Esophagus muscularis mucosa (tissue), 4 donors: ENCODE measurements around the gene ARAF. TPM values are rescaled to one million over a fixed set of nuclear protein-coding genes. Genes with fewer than 3 reads are reported as not detected.

Experiments used
- DNase-seq: peaks from one replicate; pipeline ENCODE4 v3.0.0-alpha.2; 2017; ENCODE audit errors: extremely low spot score
- H3K27ac ChIP-seq, 4 donors: fragments of 200-600 bp; sonication (generic); replicated peaks in 1 of 4; 1 replicate in 3 of 4; 2 replicates in 1 of 4; pipeline ENCODE4 v1.5.1; 2016 to 2019; ENCODE audit warnings: mild to moderate bottlenecking in 1 of 4
- H3K27me3 ChIP-seq, 4 donors: fragments of 200-600 bp; sonication (generic); one replicate each; pipeline versions ENCODE4 v1.5.1 to v1.6.0; 2016 to 2019
- H3K36me3 ChIP-seq, 4 donors: fragments of 200-600 bp; sonication (generic); one replicate each; pipeline ENCODE4 v1.5.1; 2016 to 2019
- H3K4me1 ChIP-seq, 4 donors: fragments of 200-600 bp; sonication (generic); one replicate each; pipeline ENCODE4 v1.5.1; 2016 to 2019
- H3K4me3 ChIP-seq, 4 donors: fragments of 200-600 bp; sonication (generic); 1 replicate in 2 of 4; 2 replicates in 2 of 4; pipeline ENCODE4 v1.5.1; 2016 to 2019; ENCODE audit warnings: mild to moderate bottlenecking in 4 of 4, moderate library complexity in 1 of 4
- H3K9me3 ChIP-seq, 4 donors: fragments of 200-600 bp; sonication (generic); 1 replicate in 3 of 4; 2 replicates in 1 of 4; pipeline ENCODE4 v1.5.1; 2016 to 2019
- EP300 ChIP-seq: sonication (generic); formaldehyde crosslinking; IDR thresholded peaks from one replicate; pipeline ENCODE4 v1.6.1; 2017; ENCODE audit warnings: antibody characterized with exemption
- POLR2A ChIP-seq: fragments of 450-650 bp; IDR thresholded peaks from one replicate; pipeline ENCODE4 v1.6.1; 2017; ENCODE audit warnings: antibody characterized with exemption, moderate library complexity, mild to moderate bottlenecking, low read depth
- POLR2AphosphoS5 ChIP-seq, 2 donors: sonication (generic); formaldehyde crosslinking; IDR thresholded peaks; one replicate each; pipeline ENCODE4 v1.6.1; 2017; ENCODE audit warnings: antibody characterized with exemption in 2 of 2
- WGBS: methylation state at CpG from one replicate; pipeline ENCODE4 v1.1.5; 2018; 5-methylcytosine and 5-hydroxymethylcytosine counted together
- intact Hi-C: fragments of 100-400 bp; cut with DNase I; formaldehyde crosslinking; loops from one replicate; pipeline ENCODE4 v1.15.1; 2023
- total RNA-seq, 4 donors: library from RNA; depleted of rRNA; stranded (reverse); fragments of >200 nt; gene quantifications; one replicate each; pipeline versions ENCODE4 v1.1.0 to v1.2.1, GENCODE V29; 2016
- TF ChIP-seq, protein P1 (sequence below), 3 experiments: fragments of 200-600 bp in 2 of 3; fragments of 450-650 bp in 1 of 3; sonication (generic) in 2 of 3; IDR thresholded peaks; one replicate each; pipeline ENCODE4 v1.5.1; 2017 to 2019; ENCODE audit warnings: antibody characterized with exemption in 3 of 3, mild to moderate bottlenecking in 2 of 3, moderate library complexity in 1 of 3

ARAF gene
- total RNA-seq, 4 donors from 2014 or later = 39.3 to 49.6 (median 42.8) TPM

DNA sequence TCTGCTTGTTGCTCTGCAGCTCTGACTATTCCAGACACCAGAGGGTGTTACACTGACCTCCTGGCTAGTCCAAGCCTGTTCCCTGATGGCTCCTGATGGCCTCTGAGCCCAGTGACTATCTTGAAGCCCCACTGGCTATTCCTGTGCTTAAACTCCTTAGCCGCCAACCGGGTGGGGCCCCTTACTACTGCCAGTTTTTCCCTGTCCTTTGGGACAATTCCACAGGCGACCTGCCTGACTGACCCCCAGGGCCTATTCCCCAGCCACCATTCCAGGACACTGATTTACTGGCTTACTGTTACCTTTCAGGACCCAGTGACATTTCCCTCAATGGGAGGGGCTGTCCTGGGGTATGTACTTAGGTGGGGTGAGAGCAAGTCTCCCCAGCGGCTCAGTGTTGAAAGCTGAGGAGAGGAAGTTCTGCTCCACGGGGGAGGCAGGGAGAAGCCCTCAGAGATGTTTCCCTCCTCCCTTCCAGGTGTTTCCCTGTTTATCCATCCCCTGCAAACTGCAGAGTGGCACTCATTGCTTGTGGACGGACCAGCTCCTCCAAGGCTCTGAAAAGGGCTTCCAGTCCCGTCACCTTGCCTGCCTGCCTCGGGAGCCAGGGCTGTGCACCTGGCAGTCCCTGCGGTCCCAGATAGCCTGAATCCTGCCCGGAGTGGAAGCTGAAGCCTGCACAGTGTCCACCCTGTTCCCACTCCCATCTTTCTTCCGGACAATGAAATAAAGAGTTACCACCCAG, 25.2 kb downstream of the ARAF start:
- no peak for TF ChIP-seq POLR2A
- TF ChIP-seq, protein P1, sequence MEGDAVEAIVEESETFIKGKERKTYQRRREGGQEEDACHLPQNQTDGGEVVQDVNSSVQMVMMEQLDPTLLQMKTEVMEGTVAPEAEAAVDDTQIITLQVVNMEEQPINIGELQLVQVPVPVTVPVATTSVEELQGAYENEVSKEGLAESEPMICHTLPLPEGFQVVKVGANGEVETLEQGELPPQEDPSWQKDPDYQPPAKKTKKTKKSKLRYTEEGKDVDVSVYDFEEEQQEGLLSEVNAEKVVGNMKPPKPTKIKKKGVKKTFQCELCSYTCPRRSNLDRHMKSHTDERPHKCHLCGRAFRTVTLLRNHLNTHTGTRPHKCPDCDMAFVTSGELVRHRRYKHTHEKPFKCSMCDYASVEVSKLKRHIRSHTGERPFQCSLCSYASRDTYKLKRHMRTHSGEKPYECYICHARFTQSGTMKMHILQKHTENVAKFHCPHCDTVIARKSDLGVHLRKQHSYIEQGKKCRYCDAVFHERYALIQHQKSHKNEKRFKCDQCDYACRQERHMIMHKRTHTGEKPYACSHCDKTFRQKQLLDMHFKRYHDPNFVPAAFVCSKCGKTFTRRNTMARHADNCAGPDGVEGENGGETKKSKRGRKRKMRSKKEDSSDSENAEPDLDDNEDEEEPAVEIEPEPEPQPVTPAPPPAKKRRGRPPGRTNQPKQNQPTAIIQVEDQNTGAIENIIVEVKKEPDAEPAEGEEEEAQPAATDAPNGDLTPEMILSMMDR (IDR thresholded peaks at IDR 0.05) = no peak
- TF ChIP-seq EP300 = no peak
- TF ChIP-seq POLR2AphosphoS5 (IDR thresholded peaks at IDR 0.05) = no peak
- Histone ChIP-seq H3K4me3 (no peak overlapping the region), H3K27ac (no peak overlapping the region), H3K9me3 (no peaks in the 10 kb centered on the region), H3K36me3 (peaks cover 0 to 16% (median 7%) of the 10 kb centered on the region in 4 donors), H3K27me3 (no peaks in the 10 kb centered on the region), H3K4me1 (peaks cover 0 to 23% (median 18%) of the 10 kb centered on the region in 4 donors)
- no peak for DNase-seq
- intact Hi-C loops = no loop called here
- WGBS = 71% methylated on average over 9 of the region's 11 CpGs

DNA sequence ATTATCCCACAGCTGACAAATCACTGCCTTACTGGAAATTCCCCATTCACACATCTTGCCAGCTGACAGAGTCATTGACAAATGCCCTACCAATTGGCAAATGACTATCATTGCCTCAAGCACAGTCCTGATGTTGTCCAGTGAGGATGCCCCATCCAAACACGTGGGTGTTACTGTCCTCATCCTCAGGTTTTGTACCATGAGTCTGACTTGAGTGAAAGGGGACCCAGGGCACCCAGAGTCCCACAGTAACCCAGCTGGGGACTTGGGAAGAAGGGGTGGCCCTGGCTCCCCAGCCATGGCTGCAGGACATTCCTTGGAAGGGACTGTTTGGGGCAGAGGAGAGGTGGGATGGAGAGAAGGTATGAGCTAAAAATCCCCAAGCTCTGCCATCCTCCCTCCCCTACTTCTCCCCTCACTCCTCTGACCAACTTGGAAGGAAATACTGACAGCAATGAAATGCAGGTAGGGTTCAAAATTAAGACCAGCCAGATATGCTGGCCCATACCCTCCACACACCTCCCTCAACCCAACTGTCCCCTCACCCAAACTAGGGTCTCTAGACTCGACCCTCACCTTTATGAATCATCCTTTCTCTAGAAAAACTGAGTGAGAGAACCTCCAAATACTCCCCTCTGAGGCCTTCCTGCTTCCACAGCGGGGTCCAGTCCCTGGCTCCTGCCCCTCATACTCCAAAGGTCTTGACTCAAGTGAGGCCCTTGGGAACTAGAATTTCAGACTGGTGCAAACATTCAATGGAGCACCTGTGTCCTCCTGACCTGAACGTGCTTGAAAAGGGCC, 26.3 kb downstream of the ARAF start:
- no peak for DNase-seq
- Histone ChIP-seq H3K4me1 (peaks cover 0 to 16% (median 12%) of the 10 kb centered on the region in 4 donors), H3K9me3 (no peaks in the 10 kb centered on the region), H3K27ac (no peak overlapping the region), H3K36me3 (peaks cover 0 to 16% (median 7%) of the 10 kb centered on the region in 4 donors), H3K4me3 (no peak overlapping the region), H3K27me3 (no peaks in the 10 kb centered on the region)
- intact Hi-C loops = no loop called here
- TF ChIP-seq POLR2A = no peak
- TF ChIP-seq POLR2AphosphoS5 (IDR thresholded peaks at IDR 0.05) = no peak
- no peak for TF ChIP-seq EP300
- TF ChIP-seq, protein P1 (IDR thresholded peaks at IDR 0.05) = no peak
- WGBS = 45% methylated on average over 4 of the region's 4 CpGs

DNA sequence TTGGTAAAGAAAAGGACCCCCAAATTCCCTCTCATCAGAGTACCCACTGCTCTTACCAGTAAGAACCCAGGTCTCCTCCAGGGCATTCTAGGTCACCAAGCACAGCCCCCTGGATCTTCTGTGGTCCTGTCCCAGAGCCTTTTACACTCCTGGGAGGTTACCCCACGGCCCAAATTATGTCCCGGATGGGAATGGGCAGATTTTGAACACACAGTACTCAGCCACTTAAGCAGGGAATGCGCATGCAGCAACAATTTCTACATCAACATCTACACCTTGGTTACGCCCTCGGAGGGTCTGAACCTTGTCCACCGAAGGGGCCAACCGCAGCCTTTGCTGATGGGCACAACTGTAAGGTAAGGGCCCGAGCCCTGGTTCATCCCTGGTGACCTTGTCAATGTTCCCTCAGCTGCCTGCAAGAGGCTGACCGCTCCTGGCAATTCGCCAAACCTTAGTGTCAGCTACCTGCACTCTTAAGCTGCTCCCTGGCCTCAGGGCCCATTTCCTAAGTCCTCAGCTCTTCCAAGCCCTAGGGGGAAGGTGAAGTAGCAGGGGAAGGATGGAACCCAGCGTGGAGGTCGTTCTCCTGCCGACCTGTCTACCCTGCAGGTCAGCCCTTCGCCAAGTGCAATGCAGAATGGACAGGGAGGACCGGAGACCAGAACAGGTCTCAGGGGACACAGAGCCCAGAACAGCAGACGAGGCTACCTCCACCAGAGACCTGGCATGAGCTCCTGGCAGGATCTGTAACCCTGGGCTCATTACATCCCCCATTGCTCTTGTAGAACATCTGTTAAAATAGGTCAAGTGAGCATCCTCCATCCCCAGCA, 27.1 kb downstream of the ARAF start:
- peaks cover 0 to 16% (median 7%) of the 10 kb centered on the region in 4 donors for H3K36me3 ChIP-seq
- H3K27me3 ChIP-seq = no peaks in the 10 kb centered on the region
- no peaks in the 10 kb centered on the region for H3K9me3 ChIP-seq
- TF ChIP-seq, protein P1 (IDR thresholded peaks at IDR 0.05) = no peak
- TF ChIP-seq EP300 = no peak
- no peak for TF ChIP-seq POLR2A
- TF ChIP-seq POLR2AphosphoS5 (IDR thresholded peaks at IDR 0.05) = no peak
- no peak overlapping the region for H3K4me3 ChIP-seq
- peaks cover 0 to 10% (median 5%) of the 10 kb centered on the region in 4 donors for H3K4me1 ChIP-seq
- no peak for DNase-seq
- H3K27ac ChIP-seq = no peak overlapping the region
- intact Hi-C loops = no loop called here
- WGBS = 82% methylated on average over 14 of the region's 16 CpGs

DNA sequence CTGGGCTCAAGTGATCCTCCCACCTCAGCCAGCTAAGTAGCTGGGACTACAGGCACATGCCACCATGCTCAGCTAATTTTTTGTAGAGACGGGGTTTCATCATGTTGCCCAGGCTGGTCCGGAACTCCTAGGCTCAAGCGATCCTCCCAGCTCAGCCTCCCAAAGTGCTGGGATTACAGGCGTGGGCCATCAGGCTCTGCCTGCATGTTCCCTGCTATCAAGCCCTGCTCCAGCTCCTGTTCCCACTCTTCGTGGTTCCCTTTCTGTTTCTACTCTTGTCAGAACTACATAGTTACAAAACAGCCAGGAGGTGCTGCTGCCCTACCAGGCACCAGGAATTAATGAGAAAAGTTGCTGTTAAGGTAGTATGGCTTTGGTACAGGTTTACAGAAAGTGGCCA, 30.0 kb downstream of the ARAF start:
- no peak for DNase-seq
- WGBS = 65% methylated on average over 3 of the region's 5 CpGs

More for the DNA sequence above, 30.0 kb downstream of the ARAF start:
- no peaks in the 10 kb centered on the region for H3K4me1 ChIP-seq
- H3K4me3 ChIP-seq = no peak overlapping the region
- H3K27ac ChIP-seq = no peak overlapping the region
- intact Hi-C loops = no loop called here
- TF ChIP-seq EP300 (no peak), POLR2AphosphoS5 (IDR thresholded peaks at IDR 0.05) (no peak), POLR2A (no peak)
- TF ChIP-seq, protein P1 (IDR thresholded peaks at IDR 0.05) = no peak
- H3K36me3 ChIP-seq = peaks cover 0 to 7% (median 3%) of the 10 kb centered on the region in 4 donors
- H3K9me3 ChIP-seq = peaks cover 0 to 2% (median 0%) of the 10 kb centered on the region in 4 donors
- H3K27me3 ChIP-seq = no peaks in the 10 kb centered on the region
